SK-N-MC (cell line): ENCODE results near the gene TMEM161B.

ENCODE experiments used
- EZH2 ChIP-seq: fragments of 200-600 bp; sonication (generic); IDR thresholded peaks from one replicate; pipeline ENCODE4 v1.6.1; 2017; ENCODE audit warnings: antibody characterized with exemption
- FOXP2 ChIP-seq: optimal IDR thresholded peaks from 2 replicates; pipeline ENCODE3; 2011; ENCODE audit warnings: mild to moderate bottlenecking, moderate library complexity; ENCODE audit not compliant: insufficient read depth; ENCODE audit errors: extremely low read length, control extremely low read depth
- POLR2AphosphoS5 ChIP-seq: IDR thresholded peaks from 2 replicates; pipeline ENCODE4 v1.6.1; 2012; ENCODE audit warnings: mild to moderate bottlenecking, low read depth, low read length, borderline replicate concordance

- TF ChIP-seq EZH2 (no peak), POLR2AphosphoS5 (no peak), FOXP2 (no peak)
These were observed 10.0 kb downstream of the TMEM161B start for GRCh38 chr5:88258636-88259035.
